ENCODE results near the gene APRT. TPM values are rescaled to one million over a fixed set of nuclear protein-coding genes. Genes with fewer than 3 reads are reported as not detected.

The APRT gene
- total RNA-seq, 2 donors from 2014 or later, result 63.8 to 64.2 TPM

DNA sequence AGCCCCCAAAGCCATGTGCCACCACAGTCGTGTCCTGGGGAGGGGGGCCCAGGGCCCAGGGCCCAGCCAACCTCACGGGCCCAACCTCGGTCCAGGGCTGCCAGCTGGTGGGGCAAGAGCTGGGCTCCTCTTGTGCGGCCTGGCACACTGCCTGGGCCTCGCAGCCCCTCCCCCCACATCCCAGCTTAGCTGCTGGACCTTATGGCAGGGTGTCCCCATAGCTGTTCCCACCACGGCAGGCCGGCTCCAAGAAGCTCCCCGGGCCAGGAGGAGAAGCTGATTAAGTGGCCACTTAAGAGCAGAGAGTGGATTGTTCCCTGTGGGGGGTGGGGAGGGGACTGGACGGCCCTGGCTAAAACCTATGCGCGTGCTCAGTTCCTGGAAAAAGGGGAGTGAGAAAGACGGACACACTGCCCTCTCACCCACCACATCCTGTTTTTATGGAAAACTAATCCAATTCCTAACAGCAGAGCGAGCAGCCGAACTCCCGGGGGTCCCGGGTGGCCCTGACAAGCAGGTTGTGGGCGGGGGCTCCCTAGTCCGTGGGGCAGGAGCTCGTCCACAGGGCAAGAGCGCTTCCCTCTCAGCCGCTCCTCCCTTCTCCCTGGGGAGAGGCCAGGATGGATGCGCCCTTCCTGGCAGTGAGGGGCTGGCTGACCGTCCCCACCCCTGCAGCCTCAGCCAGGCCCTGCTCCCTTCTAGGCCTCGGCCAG, 43.5 kb downstream of the APRT start:
- DNase-seq, result peak; percentile 68
- intact Hi-C loops (cut with DNase I), result no loop called here

DNA sequence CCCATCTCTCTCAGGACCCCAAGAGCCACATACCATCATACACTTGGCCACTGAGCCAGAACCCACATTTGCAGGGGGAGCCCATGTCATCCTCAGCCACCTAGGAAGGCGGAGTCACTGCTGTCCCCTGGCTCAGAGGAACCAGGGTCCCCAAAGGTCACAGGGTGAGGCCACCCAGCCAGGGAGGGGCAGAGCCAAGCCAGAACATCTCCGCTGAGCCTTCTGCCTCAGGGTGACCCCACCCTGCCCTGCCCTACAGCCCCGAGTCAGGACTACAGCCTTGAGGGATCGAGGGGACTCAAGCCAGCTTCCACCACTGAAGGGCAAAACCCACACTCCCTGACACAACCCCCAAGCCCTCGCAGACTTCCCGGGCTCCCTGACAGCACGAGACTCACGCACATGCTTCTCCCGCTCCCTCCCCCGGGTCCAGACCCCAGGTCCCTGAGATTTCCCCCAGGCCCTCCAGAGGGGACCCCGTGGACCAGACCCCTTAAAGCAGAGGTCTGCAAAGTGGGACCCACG, 44.1 kb downstream of the APRT start:
- intact Hi-C loops (cut with DNase I), result no loop called here
- DNase-seq, result no peak
- peak in 1 of 2 donors; percentile 5 for ATAC-seq

More for the DNA sequence above, 43.5 kb downstream of the APRT start:
- peak; percentile 30 to 64 for ATAC-seq

DNA sequence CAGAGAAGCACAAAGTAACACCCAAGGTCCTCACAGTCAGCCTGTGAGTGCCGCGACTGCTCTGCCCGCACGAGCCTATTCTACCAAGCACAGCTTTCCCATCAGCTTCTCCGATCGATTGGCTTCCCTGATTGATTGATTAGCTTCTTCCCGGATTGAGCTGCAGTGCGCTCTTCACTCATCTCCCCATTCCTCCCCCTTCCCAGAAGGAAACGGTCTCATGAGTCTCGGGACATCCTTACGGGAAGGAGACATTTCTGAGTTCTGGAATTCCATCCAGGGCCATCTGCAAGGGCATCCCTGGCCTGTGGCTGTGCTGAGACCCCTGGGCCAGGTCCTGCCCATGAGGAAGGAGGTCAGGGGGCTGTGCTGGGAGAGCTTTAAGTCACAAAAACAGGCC, 44.8 kb downstream of the APRT start:
- DNase-seq (no peak), ATAC-seq (no peak)
- intact Hi-C loops (cut with DNase I), result no loop called here

DNA sequence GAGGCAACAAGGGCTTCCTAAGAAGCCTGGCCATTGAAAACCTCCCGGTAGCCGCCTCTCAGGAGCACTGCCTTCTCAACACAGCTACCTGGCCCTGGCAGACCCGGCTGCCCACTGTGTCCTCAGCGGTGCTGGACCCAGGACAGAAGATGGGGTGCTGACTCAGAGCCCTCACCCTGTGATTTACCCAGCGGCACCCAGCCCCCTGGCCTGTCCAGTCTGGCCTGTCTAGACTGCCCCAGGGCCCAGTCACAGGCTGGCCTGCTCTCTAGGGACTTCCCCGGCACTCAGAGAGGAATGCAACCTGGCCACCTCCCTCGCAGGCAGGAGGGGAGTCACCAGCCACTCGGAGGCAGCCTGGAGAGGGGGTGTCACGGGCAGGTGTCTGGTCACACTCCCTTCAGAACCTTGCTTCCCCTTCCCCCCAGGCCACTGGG, 46.8 kb downstream of the APRT start:
- DNase-seq (no peak), ATAC-seq (no peak)
- intact Hi-C loops (cut with DNase I), result no loop called here

DNA sequence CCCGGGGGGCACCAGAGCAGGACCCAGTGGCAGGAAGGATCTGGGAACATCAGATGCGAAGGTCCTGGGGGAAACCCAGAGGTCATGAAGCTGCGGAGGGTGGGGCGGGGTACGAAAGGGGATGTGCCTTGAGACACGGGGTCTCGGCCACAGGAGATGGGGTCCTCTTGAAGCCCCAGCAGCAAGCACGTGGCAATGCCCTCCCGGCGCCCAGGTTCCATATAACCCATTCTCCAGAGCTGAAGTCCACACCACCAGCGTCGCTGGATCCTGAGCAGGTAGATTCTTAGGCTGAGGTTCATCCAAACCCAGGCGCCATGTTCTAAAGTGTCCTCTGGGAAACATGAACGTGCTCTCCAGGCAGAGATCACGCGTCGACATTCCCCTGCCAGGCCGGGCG, 47.6 kb downstream of the APRT start:
- intact Hi-C loops (cut with DNase I), result no loop called here
- ATAC-seq, result no peak

DNA sequence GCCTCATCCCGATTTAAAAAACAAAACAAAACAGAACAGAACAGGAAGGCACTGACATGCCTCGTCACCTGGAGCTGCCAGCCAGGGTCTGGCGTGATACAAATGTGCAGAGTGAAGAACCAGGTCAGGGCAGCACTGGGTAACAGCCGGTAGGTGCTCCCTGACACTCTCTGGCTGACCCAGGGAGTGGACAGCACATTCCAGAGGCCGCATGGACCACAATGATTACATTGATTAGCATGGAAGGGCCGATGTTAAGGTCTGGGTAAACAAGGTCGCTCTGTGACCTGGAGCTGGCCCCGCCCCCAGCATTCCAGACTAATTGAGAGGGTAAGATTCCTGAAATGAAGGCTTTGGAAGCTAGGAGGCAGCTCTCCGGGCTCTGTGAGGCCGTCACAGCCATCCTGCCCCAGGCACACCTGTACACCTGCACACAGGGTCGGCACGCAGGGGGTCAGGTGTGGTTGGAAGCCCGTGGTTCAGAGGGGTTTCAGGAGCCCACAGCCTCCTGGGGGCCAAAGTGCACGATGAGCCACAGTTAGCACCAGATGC, 48.1 kb downstream of the APRT start:
- ATAC-seq (no peak), DNase-seq (no peak)
- intact Hi-C loops (cut with DNase I), result no loop called here

More for the DNA sequence above, 47.6 kb downstream of the APRT start:
- DNase-seq, result no peak

DNA sequence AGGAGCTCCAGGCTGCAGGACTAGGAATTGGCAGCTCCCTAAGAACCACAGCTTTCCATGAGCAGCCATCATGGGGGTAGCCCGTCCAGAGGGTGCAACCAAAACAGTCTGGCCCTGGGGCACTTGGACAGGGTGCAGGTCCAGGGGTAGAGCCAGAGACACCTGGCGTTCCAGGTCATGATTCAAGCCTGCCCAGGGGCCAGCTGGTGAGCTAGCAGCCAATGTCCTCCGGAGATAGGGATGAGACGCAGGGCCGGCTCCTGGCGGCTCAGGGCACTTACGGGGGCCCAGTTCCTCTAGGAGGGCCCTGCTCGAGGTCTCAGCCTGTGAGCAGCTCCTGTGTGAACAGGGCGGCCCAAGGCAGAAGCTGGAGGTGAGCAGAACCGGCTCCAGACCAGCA, 48.8 kb downstream of the APRT start:
- intact Hi-C loops (cut with DNase I), result no loop called here
- no peak for DNase-seq
- no peak for ATAC-seq

DNA sequence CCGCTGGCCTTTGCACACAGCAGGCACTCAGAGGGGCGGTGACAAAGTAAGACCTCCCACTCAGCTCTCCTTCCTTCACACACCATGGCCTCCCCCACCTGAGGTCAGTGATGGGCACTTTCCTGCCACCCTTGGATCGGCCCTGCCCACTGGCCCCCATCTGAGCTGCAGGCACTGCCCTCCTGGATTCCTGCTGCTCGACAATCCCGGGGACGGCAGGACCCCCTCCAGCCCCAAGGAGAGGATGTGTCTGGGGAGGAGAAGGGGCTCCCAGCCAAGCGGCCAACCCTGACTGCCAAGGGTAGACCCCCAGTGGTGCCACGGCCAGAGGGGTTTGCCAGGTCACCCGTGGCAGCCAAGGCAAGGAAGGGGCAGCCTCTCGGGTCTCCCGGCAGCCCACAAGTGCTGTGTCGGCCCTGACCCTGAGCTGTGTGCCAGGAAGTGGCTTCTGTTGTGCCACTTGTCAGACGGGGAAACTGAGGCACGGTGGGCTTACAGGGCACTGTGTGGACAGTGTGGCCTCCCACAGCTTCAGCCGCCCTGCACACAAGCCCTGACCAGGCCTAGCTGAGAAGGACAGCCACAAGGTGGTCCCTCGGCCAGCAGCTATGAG, 49.4 kb downstream of the APRT start:
- ATAC-seq, result no peak
- intact Hi-C loops (cut with DNase I), result no loop called here
- DNase-seq, result no peak

DNA sequence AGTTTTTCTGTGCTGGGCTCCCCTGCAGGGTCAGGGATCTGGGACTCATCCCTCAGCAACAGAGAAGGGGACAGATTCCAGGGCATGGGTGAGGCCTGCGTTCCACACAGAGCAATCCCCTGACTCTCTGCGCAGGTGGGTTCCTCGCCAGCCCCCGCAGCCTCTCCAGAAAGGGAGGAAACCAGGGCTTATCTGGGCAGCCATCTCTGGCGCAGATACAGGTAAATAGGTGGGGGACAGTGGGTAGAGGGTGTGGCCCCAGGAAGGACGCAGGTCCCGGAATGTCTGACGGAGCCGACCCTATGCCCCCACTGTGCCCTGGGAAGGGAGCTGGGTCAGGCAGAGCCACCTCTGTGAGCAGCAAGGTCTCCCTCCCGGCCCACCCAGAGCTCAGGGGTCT, 49.9 kb downstream of the APRT start:
- DNase-seq (no peak), ATAC-seq (no peak)
- intact Hi-C loops (cut with DNase I), result no loop called here

DNA sequence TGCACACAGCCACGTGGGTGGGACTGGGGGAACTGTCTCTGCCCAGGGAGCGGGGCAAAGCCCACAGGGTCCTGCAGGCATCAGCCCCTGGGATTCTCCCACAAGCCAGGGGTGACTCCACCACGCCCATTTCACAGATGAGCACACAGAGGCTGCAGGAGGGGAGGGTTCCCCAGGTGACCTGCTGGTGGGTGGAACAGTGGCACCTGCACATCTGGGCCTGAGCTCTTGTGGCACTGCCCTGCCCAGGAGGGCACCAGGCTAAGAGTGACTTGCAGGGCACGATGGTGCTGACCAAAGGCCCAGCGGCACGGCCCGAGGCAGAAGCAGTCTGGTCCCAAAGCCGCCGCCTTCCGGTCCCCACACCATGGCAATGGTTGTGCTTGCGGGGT, 50.6 kb downstream of the APRT start:
- intact Hi-C loops (cut with DNase I), result no loop called here
- ATAC-seq, result no peak
- DNase-seq, result no peak

DNA sequence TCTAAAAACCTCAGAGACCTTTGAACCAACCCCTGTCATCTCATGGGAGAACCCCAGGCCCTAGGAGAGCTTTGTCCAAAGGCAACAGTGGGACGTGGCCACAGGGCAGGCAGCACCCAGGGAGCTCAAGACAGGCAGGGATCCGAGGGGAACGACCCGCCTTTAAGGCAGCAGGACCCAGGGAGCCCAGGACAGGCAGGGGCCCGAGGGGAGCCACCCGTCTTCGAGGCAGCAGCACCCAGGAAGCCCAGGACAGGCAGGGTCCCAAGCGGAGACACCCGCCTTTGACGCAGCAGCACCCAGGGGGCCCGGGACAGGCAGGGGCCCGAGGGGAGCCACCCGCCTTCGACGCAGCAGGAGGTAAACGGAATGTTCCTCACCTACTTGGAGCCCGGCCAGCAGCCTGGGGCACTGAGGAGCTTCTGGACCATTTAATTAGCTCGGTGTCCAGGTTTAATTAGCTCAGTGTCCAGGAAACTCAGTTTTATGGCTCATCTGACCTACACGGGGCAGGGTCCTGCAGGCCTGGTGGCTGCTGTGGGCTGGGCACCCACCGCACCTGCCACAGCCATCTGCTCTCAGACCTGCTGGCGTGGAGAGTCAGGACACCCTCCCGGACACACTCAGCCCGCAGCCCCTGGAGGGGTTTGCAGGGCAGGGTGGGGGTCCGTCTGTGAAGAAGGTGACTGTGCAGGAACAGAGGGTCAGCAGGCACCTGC, 51.1 kb downstream of the APRT start:
- intact Hi-C loops (cut with DNase I), result no loop called here
- ATAC-seq, result no peak
- DNase-seq, result no peak

DNA sequence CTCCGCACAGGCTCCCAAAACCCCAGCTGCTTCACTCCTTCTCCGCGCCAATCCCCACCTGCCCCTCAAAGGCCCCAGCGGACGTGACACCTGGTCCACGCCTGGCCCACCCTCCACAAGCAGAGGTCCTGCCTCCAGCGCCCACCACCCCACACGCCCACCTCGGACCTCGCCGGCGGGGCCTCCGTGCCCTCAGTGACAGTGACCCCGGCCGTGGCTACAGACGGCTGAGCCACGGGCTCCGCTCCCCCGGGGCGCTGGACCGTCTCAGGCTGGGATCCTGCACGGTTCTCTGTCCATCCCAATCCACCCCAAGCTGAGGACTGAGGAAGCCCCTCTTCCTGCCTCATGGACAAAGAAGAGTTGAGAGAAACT, 51.8 kb downstream of the APRT start:
- ATAC-seq (no peak), DNase-seq (no peak)
- intact Hi-C loops (cut with DNase I), result no loop called here

Other genes starting within 250 kb of the APRT start
- 10 to 100 TPM; 23.1 to 25.3 TPM for gene ZC3H18, start 241.5 kb downstream of the APRT start, total RNA-seq
- gene IL17C, start 173.4 kb downstream of the APRT start, total RNA-seq, result not detected
- gene CYBA, start 160.9 kb downstream of the APRT start, total RNA-seq, result 100 to 1,000 TPM in 1 of 2 donors, 10 to 100 TPM in 1; 58.9 to 131 TPM
- 10 to 100 TPM; 31.3 to 32.9 TPM for gene MVD, start 148.8 kb downstream of the APRT start, total RNA-seq
- 1 to 10 TPM in 1 of 2 donors, under 1 TPM in 1; 0.55 to 2.7 TPM for gene SNAI3, start 125.4 kb downstream of the APRT start, total RNA-seq
- gene RNF166, start 105.5 kb downstream of the APRT start, total RNA-seq, result 10 to 100 TPM; 18.3 to 20.1 TPM
- 10 to 100 TPM; 12.8 to 18.4 TPM for gene CTU2, start 105.4 kb downstream of the APRT start, total RNA-seq
- 10 to 100 TPM; 50.6 to 63.6 TPM for gene PIEZO1, start 26.7 kb downstream of the APRT start, total RNA-seq
- 1 to 10 TPM; 1.0 to 2.3 TPM for gene CDT1, start 8.1 kb downstream of the APRT start, total RNA-seq
- 10 to 100 TPM; 17.1 to 19.0 TPM for gene GALNS, start 45.0 kb upstream of the APRT start, total RNA-seq
- 10 to 100 TPM; 46.0 to 54.3 TPM for gene TRAPPC2L, start 45.2 kb upstream of the APRT start, total RNA-seq
- gene PABPN1L, start 54.7 kb upstream of the APRT start, total RNA-seq, result not detected
- gene CBFA2T3, start 165.3 kb upstream of the APRT start, total RNA-seq, result 1 to 10 TPM; 6.5 to 6.6 TPM